ENCODE measurements around the gene SASS6.

The SASS6 gene, protein sequence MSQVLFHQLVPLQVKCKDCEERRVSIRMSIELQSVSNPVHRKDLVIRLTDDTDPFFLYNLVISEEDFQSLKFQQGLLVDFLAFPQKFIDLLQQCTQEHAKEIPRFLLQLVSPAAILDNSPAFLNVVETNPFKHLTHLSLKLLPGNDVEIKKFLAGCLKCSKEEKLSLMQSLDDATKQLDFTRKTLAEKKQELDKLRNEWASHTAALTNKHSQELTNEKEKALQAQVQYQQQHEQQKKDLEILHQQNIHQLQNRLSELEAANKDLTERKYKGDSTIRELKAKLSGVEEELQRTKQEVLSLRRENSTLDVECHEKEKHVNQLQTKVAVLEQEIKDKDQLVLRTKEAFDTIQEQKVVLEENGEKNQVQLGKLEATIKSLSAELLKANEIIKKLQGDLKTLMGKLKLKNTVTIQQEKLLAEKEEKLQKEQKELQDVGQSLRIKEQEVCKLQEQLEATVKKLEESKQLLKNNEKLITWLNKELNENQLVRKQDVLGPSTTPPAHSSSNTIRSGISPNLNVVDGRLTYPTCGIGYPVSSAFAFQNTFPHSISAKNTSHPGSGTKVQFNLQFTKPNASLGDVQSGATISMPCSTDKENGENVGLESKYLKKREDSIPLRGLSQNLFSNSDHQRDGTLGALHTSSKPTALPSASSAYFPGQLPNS

GRCh38 chr1:100132566-100133477 lies at the start of gene SASS6, which contains the start of gene TRMT13:
Gene SASS6, minus strand, starts transcription at chr1:100132930. Its CDS starts 116 bp downstream, at chr1:100132814.
Gene TRMT13, plus strand, starts transcription at chr1:100133163. Its CDS starts 6 bp downstream, at chr1:100133169.
- no peak for TF ChIP-seq CTCF (conservative IDR thresholded peaks at IDR 0.05)
- H3K27ac ChIP-seq, result peak within 1 kb of the TSS; percentile 90

GRCh38 chr1:100178091-100178490 lies 45.4 kb upstream of the SASS6 start, which contains the start of gene LRRC39:
Gene LRRC39, minus strand, starts transcription at chr1:100178256. Its CDS starts 9,740 bp downstream, at chr1:100168516.
- TF ChIP-seq CTCF (conservative IDR thresholded peaks at IDR 0.05), result no peak
- H3K27ac ChIP-seq, result no peak within 1 kb of the TSS

- H3K27ac ChIP-seq, result no peak overlapping the region
- no peak for TF ChIP-seq CTCF (conservative IDR thresholded peaks at IDR 0.05)
These were observed 44.7 kb upstream of the SASS6 start for GRCh38 chr1:100177295-100178041.

DNA sequence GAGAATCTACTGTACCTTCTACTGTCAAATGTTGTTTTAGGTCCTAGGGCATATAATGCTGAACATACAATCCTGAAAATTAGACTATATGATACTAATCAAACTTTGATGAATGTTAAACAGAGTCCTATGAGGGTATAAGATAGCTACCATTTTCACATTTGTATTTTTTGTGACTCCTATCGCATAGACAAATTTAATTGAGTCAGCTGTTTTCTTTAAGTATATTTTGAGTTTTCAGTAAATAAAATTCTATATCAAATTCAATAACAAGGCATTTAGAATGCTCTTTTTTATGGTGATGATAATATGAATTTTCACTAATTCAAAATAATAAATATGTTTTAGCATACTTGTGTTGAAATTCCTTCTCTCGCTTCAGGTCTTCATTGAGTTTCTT lies 35.3 kb upstream of the SASS6 start:
- no peak for TF ChIP-seq CTCF (conservative IDR thresholded peaks at IDR 0.05)
- H3K27ac ChIP-seq, result no peak overlapping the region

- no peak for TF ChIP-seq CTCF (conservative IDR thresholded peaks at IDR 0.05)
- H3K27ac ChIP-seq, result no peak overlapping the region
These were observed 32.0 kb upstream of the SASS6 start for GRCh38 chr1:100164702-100165101.

- TF ChIP-seq CTCF (conservative IDR thresholded peaks at IDR 0.05), result no peak
- H3K27ac ChIP-seq, result no peak overlapping the region
These were observed 31.5 kb upstream of the SASS6 start for GRCh38 chr1:100164216-100164615.

Measured in VCaP (cell line).